ENCODE measurements around the gene RABGGTA.

RABGGTA gene

GRCh38 chr14:24292118-24292807 is 20.9 kb upstream of the RABGGTA start:
- Histone ChIP-seq H3K36me3 (ENCODE audit: insufficient read depth) (no peaks in the 10 kb centered on the region), H3K4me1 (ENCODE audit: low read depth, poor library complexity, severe bottlenecking) (peaks cover 7% of the 10 kb centered on the region), H3K4me3 (IDR thresholded peaks at IDR 0.05; ENCODE audit: insufficient read depth, low read depth, low read length) (no peak overlapping the region)

GRCh38 chr14:24291446-24292117 is 20.2 kb upstream of the RABGGTA start:
- no peak overlapping the region for H3K27ac ChIP-seq
- no peak overlapping the region for H3K4me3 ChIP-seq (IDR thresholded peaks at IDR 0.05; ENCODE audit: insufficient read depth, low read depth, low read length)
- no peak for TF ChIP-seq CTCF (conservative IDR thresholded peaks at IDR 0.05; ENCODE audit: low read depth, low read length)
- no peaks in the 10 kb centered on the region for H4K20me1 ChIP-seq (ENCODE audit: insufficient read depth)
- H3K9ac ChIP-seq: no peak overlapping the region
- no peak overlapping the region for H3K4me2 ChIP-seq
- no peaks in the 10 kb centered on the region for H3K79me2 ChIP-seq (ENCODE audit: insufficient read depth, low read depth)
- H3K27me3 ChIP-seq (ENCODE audit: insufficient read depth, low read depth): no peaks in the 10 kb centered on the region
- H2AFZ ChIP-seq (ENCODE audit: low read depth): no peak overlapping the region
- H3K36me3 ChIP-seq (ENCODE audit: insufficient read depth): no peaks in the 10 kb centered on the region
- H3K4me1 ChIP-seq (ENCODE audit: low read depth, poor library complexity, severe bottlenecking): peaks cover under 1% of the 10 kb centered on the region

More at GRCh38 chr14:24292118-24292807, 20.9 kb upstream of the RABGGTA start:
- Histone ChIP-seq H3K9ac (no peak overlapping the region), H3K27me3 (ENCODE audit: insufficient read depth, low read depth) (no peaks in the 10 kb centered on the region), H3K79me2 (ENCODE audit: insufficient read depth, low read depth) (no peaks in the 10 kb centered on the region), H2AFZ (ENCODE audit: low read depth) (no peak overlapping the region), H4K20me1 (ENCODE audit: insufficient read depth) (no peaks in the 10 kb centered on the region), H3K4me2 (no peak overlapping the region), H3K27ac (no peak overlapping the region)
- TF ChIP-seq CTCF (conservative IDR thresholded peaks at IDR 0.05; ENCODE audit: low read depth, low read length): no peak

- no peak overlapping the region for H3K4me2 ChIP-seq
These were observed 19.3 kb upstream of the RABGGTA start for GRCh38 chr14:24290746-24291145.

GRCh38 chr14:24289649-24290280 is 18.4 kb upstream of the RABGGTA start:
- no peak overlapping the region for H2AFZ ChIP-seq (ENCODE audit: low read depth)
- H4K20me1 ChIP-seq (ENCODE audit: insufficient read depth): no peaks in the 10 kb centered on the region
- H3K36me3 ChIP-seq (ENCODE audit: insufficient read depth): no peaks in the 10 kb centered on the region
- no peaks in the 10 kb centered on the region for H3K4me1 ChIP-seq (ENCODE audit: low read depth, poor library complexity, severe bottlenecking)
- H3K79me2 ChIP-seq (ENCODE audit: insufficient read depth, low read depth): no peaks in the 10 kb centered on the region
- no peak for TF ChIP-seq CTCF (conservative IDR thresholded peaks at IDR 0.05; ENCODE audit: low read depth, low read length)
- H3K27me3 ChIP-seq (ENCODE audit: insufficient read depth, low read depth): no peaks in the 10 kb centered on the region
- H3K4me3 ChIP-seq (IDR thresholded peaks at IDR 0.05; ENCODE audit: insufficient read depth, low read depth, low read length): no peak overlapping the region
- H3K4me2 ChIP-seq: no peak overlapping the region
- no peak overlapping the region for H3K9ac ChIP-seq
- no peak overlapping the region for H3K27ac ChIP-seq

More at GRCh38 chr14:24290746-24291145, 19.3 kb upstream of the RABGGTA start:
- H3K36me3 ChIP-seq (ENCODE audit: insufficient read depth): no peaks in the 10 kb centered on the region
- no peak overlapping the region for H3K4me3 ChIP-seq (IDR thresholded peaks at IDR 0.05; ENCODE audit: insufficient read depth, low read depth, low read length)
- no peak overlapping the region for H2AFZ ChIP-seq (ENCODE audit: low read depth)
- H4K20me1 ChIP-seq (ENCODE audit: insufficient read depth): no peaks in the 10 kb centered on the region
- no peak for TF ChIP-seq CTCF (conservative IDR thresholded peaks at IDR 0.05; ENCODE audit: low read depth, low read length)
- H3K27me3 ChIP-seq (ENCODE audit: insufficient read depth, low read depth): no peaks in the 10 kb centered on the region
- H3K9ac ChIP-seq: no peak overlapping the region
- H3K79me2 ChIP-seq (ENCODE audit: insufficient read depth, low read depth): no peaks in the 10 kb centered on the region
- no peaks in the 10 kb centered on the region for H3K4me1 ChIP-seq (ENCODE audit: low read depth, poor library complexity, severe bottlenecking)
- no peak overlapping the region for H3K27ac ChIP-seq

All from KMS-11 (cell line).